ENCODE results near the gene SUSD3. TPM values are rescaled to one million over a fixed set of nuclear protein-coding genes. Genes with fewer than 3 reads are reported as not detected.

Gene SUSD3
- total RNA-seq, 4 donors from 2014 or later = 2.8 to 8.1 (median 5.6) TPM

- WGBS, 2 donors = 84 to 86% methylated on average over 9 to 11 of the region's 11 CpGs
- TF ChIP-seq POLR2A (IDR thresholded peaks at IDR 0.05) = no peak
- no peak for TF ChIP-seq CTCF (IDR thresholded peaks at IDR 0.05)
- H3K4me3 ChIP-seq (ENCODE audit: low read depth, poor library complexity, severe bottlenecking) = no peak overlapping the region
- intact Hi-C loops (cut with DNase I; ENCODE audit: low total_unique reads) = no loop called here
- peak in 1 of 2 donors; percentile 79 for DNase-seq (ENCODE audit: low spot score in 2 of 2)
Measured at GRCh38 chr9:93111001-93111370, 52.5 kb downstream of the SUSD3 start.

- no peak overlapping the region for H3K4me3 ChIP-seq (ENCODE audit: low read depth, poor library complexity, severe bottlenecking)
- intact Hi-C loops (cut with DNase I; ENCODE audit: low total_unique reads) = no loop called here
- peak in 1 of 2 donors; percentile 53 for DNase-seq (ENCODE audit: low spot score in 2 of 2)
- no peak for TF ChIP-seq POLR2A (IDR thresholded peaks at IDR 0.05)
- no peak for TF ChIP-seq CTCF (IDR thresholded peaks at IDR 0.05)
- 80 to 87% methylated on average over 14 to 18 of the region's 18 CpGs for WGBS, 2 donors
Measured at GRCh38 chr9:93111371-93112115, 53.0 kb downstream of the SUSD3 start.

GRCh38 chr9:93112116-93112863 is 53.8 kb downstream of the SUSD3 start:
- DNase-seq (ENCODE audit: low spot score in 2 of 2) = peak in 1 of 2 donors; percentile 78
- TF ChIP-seq CTCF (IDR thresholded peaks at IDR 0.05) (no peak), POLR2A (IDR thresholded peaks at IDR 0.05) (no peak)
- no peak overlapping the region for H3K4me3 ChIP-seq (ENCODE audit: low read depth, poor library complexity, severe bottlenecking)
- intact Hi-C loops (cut with DNase I; ENCODE audit: low total_unique reads) = no loop called here
- whole genome bisulfite sequencing, 2 donors = 81 to 93% methylated on average over 12 to 15 of the region's 15 CpGs

- intact Hi-C loops (cut with DNase I; ENCODE audit: low total_unique reads) = no loop called here
- DNase-seq (ENCODE audit: low spot score in 2 of 2) = peak in 1 of 2 donors; percentile 82
- no peak for TF ChIP-seq POLR2A (IDR thresholded peaks at IDR 0.05)
- TF ChIP-seq CTCF (IDR thresholded peaks at IDR 0.05) = no peak
- H3K4me3 ChIP-seq (ENCODE audit: low read depth, poor library complexity, severe bottlenecking) = no peak overlapping the region
- 89 to 96% methylated on average over 12 to 13 of the region's 13 CpGs for WGBS, 2 donors
Measured at GRCh38 chr9:93112864-93113389, 54.4 kb downstream of the SUSD3 start.

GRCh38 chr9:93114169-93114983 is 55.9 kb downstream of the SUSD3 start:
- intact Hi-C loops (cut with DNase I; ENCODE audit: low total_unique reads) = no loop called here

More at GRCh38 chr9:93114169-93114983, 55.9 kb downstream of the SUSD3 start:
- H3K4me3 ChIP-seq (ENCODE audit: low read depth, poor library complexity, severe bottlenecking) = no peak overlapping the region
- DNase-seq (ENCODE audit: low spot score in 2 of 2) = peak in 1 of 2 donors; percentile 84
- TF ChIP-seq CTCF (IDR thresholded peaks at IDR 0.05) = no peak
- TF ChIP-seq POLR2A (IDR thresholded peaks at IDR 0.05) = no peak
- 79 to 84% methylated on average over 17 of the region's 17 CpGs for WGBS, 2 donors
